Mononuclear cell (primary cell): Measurements from ENCODE around the gene SENP2. TPM values are rescaled to one million over a fixed set of nuclear protein-coding genes. Genes with fewer than 3 reads are reported as not detected.
"Not testable (repeated sequence)": the region's sequence is repeated elsewhere in the genome, so short reads cannot be mapped to it uniquely, and the experiment has no call there.

Experiments
- H3K27me3 ChIP-seq: 2 replicates; pipeline ENCODE4 v1.6.0; 2011; ENCODE audit warnings: low read length, control low read depth; ENCODE audit not compliant: insufficient read depth
- H3K4me1 ChIP-seq: 2 replicates; pipeline ENCODE4 v1.5.1; 2011; ENCODE audit warnings: mild to moderate bottlenecking, low read length, control low read depth; ENCODE audit not compliant: insufficient read depth
- H3K4me3 ChIP-seq: 2 replicates; pipeline ENCODE4 v1.5.1; 2011; ENCODE audit warnings: mild to moderate bottlenecking, low read length, moderate library complexity
- H3K9me3 ChIP-seq: 2 replicates; pipeline ENCODE4 v1.5.1; 2011; ENCODE audit warnings: low read depth, mild to moderate bottlenecking, control low read depth, low read length
- total RNA-seq: library from RNA; depleted of rRNA; stranded (reverse); fragments of >200 nt; gene quantifications from one replicate; pipeline ENCODE4 v1.2.3, GENCODE V29; 2012

The SENP2 gene
- total RNA-seq, 1 donor: 48.4 TPM

DNA sequence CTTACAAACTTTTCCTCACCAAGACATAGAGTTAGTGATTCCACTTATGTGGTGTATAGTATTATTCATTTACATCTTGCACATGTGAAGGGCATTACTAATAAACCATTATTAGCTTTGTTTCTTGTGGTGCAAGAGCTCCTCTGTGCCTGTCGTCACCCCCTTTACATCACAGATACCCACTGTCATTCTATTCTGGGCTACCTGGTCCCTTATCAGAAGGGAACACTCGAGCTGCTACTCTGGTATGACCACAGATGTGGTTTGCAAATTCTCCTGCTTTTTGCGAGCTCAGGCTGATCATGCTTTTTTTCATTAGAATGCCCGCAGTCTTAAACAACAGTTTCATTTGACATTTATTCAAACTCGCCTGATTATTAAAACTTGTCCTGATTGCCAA, 13.9 kb upstream of the SENP2 start:
- Histone ChIP-seq H3K27me3 (no peaks in the 10 kb centered on the region), H3K4me3 (no peak overlapping the region), H3K9me3 (peaks cover 6% of the 10 kb centered on the region), H3K4me1 (no peaks in the 10 kb centered on the region)

DNA sequence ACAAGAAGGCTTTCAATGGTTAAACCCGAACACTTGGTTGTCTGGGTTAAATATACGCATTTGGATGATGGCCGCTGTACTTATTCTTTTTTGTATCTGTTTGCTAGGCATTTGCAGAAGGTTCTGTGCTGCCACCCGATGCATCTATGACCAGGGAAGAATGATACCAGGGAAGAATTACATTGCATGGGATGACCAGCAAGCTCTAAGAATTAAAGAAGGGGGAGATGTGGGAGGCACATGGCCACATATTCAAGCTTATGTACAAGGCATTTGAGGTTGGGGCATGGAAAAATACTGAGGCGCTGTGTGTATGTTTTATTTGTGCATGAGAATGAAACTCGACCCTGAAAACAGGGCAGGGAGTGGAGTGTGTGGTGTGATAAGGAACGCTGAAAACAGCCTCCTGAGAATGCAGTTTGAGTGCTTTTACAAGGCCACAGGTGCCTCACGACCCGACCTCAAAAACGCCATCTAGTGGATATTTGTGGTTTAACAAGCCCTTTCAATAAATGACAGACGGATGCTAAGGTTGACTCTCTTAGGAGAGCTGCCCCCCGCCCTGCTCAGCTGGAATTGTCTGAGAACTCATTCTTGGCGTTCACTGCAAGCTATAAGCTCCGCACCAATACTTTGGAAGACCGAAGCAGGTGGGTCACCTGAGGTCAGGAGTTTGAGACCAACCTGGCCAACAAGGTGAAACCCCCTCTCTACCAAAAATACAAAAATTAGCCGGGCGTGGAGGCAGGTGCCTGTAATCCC, 10.8 kb upstream of the SENP2 start:
- not testable (repeated sequence) for H3K27me3 ChIP-seq, H3K9me3 ChIP-seq, H3K4me3 ChIP-seq, H3K4me1 ChIP-seq

DNA sequence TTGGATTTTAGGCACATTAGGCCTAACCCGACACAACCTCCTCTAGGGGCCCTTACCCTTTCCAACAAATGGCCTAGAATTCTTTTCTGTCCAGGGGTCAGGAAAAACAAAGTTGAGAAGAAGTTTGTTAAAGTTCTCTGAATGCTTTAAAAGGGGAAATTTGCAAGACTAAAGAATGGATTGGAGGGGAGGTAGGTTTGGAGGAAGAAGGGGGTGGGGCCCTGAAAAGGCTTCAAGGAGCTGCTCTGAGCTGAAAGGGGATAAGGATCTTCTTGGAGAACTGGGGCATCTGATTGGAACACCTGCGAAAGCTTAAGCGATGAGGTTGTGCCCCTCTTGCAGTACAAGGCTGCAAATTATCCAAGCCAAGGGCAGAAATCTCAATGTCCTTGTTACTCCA, 3.9 kb upstream of the SENP2 start:
- Histone ChIP-seq H3K9me3 (no peaks in the 10 kb centered on the region), H3K4me1 (peaks cover 23% of the 10 kb centered on the region), H3K4me3 (no peak overlapping the region), H3K27me3 (no peaks in the 10 kb centered on the region)

DNA sequence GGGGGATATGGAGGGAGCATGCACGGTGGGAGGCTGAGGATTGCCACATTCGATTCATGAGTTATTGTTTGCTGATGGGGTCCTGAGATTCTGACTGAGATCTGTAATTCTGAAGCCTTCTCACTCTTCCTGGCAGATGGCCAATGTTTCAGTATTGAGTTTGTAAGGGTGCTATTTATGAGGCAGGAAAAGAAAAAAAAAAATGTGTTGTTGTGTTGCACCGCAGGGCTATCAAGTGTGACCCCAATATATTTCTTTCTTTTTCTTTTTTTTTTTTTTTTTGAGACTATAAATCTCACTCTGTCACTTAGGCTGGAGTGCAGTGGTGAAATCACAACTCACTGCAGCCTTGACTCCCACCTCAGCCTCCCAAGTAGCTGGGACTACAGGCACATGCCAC, 3.2 kb upstream of the SENP2 start:
- Histone ChIP-seq H3K4me1 (peaks cover 30% of the 10 kb centered on the region), H3K9me3 (no peaks in the 10 kb centered on the region), H3K4me3 (no peak overlapping the region), H3K27me3 (no peaks in the 10 kb centered on the region)

DNA sequence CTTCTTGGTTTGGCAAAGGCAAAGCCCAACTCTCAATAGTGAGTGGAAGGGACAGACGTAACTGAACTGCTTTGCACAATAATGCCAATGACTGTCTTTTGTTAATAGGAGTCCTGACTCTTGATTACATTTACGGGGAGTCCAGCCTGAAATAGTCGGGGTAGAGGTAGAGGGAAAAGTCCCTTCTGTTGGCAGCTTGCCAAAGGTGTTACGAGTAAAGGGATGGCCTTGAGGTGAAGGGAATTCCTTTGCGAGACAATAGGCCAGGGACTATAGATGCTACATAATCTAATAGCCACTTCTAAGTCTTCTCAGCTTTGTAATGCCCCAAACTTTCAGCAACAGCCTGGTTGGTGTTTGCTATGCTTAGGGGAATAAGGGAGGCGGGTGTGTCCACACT, 2.2 kb upstream of the SENP2 start:
- no peaks in the 10 kb centered on the region for H3K27me3 ChIP-seq
- H3K4me3 ChIP-seq: no peak overlapping the region
- H3K9me3 ChIP-seq: no peaks in the 10 kb centered on the region
- peaks cover 39% of the 10 kb centered on the region for H3K4me1 ChIP-seq

DNA sequence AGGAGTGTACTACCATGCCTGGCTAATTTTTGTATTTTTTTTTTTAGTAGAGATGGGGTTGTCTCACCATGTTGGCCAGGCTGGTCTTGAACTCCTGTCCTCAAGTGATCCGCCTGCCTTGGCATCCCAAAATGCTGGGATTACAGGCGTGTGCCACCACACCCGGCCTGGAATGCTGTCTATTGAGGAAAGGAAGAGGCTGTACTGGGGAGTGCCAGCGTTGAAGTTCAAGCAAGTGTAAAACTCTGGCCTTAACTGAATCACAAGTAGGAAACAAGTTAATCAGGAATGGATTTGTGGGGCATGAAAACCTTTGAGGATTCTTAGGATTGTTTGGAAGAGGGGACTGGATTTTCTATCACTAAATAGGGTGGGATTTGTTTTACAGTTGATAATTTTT, 1.4 kb upstream of the SENP2 start:
- Histone ChIP-seq H3K27me3 (no peaks in the 10 kb centered on the region), H3K9me3 (no peaks in the 10 kb centered on the region)

DNA sequence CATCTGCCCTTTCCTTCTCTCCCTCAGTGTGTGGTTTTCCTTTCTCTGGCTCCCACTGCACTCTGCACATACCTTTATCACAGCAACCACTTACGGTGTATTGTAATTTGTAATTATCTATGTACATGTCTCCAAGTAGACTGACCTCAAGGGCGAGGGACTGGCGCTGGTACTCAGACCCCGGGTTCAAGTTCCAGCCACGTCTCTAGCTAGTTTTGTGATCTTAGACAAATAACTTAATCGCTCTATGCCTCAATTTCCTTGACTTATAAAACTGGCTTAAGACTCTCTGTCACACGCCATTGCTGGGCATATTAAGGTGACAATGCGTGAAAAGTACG, 607 bp upstream of the SENP2 start:
- no peaks in the 10 kb centered on the region for H3K27me3 ChIP-seq
- peaks cover 39% of the 10 kb centered on the region for H3K4me1 ChIP-seq
- H3K9me3 ChIP-seq: no peaks in the 10 kb centered on the region
- H3K4me3 ChIP-seq: peak overlapping the region; percentile 89

More for the DNA sequence above, 1.4 kb upstream of the SENP2 start:
- no peak overlapping the region for H3K4me3 ChIP-seq
- peaks cover 39% of the 10 kb centered on the region for H3K4me1 ChIP-seq

DNA sequence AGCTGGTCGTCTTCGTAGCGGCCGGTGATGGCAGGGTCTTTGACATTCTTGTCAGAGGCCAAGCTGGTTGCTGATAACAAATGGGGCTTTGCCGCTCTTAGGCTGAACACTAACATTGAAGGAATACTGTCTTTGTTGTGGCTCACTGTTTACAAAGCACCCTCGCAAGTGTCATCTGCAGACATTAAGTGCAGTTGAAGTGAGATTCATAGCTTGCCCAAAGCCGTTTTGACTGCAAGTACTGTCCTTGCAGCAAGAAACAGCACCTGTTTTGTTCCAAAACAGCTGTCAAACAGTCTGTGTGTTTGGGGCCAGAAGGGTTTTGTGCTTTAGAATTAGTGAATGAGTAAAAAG, 568 bp downstream of the SENP2 start:
- Histone ChIP-seq H3K27me3 (no peaks in the 10 kb centered on the region), H3K4me1 (peaks cover 39% of the 10 kb centered on the region), H3K9me3 (no peaks in the 10 kb centered on the region), H3K4me3 (peak overlapping the region; percentile 89)

DNA sequence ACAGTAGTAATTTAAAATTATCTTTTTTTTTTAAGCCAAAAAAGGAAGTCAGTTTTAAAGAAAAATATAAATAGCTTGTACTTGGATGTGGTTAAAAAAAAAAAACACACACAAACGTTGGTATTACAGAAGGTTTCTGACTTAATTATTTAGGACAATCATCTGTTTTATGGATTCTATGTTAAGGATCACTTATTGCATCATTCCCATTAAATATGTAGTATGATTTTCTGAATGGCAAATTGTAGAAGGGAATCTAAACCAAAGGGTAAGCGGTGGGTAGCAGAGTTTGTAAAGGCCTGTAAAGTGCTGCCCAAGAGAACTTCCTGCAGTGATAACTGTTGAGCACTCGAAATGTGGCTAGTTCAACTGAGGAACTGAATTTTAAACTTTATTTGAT, 8.0 kb downstream of the SENP2 start:
- H3K9me3 ChIP-seq: no peaks in the 10 kb centered on the region
- peaks cover 32% of the 10 kb centered on the region for H3K4me1 ChIP-seq
- H3K4me3 ChIP-seq: no peak overlapping the region
- no peaks in the 10 kb centered on the region for H3K27me3 ChIP-seq

DNA sequence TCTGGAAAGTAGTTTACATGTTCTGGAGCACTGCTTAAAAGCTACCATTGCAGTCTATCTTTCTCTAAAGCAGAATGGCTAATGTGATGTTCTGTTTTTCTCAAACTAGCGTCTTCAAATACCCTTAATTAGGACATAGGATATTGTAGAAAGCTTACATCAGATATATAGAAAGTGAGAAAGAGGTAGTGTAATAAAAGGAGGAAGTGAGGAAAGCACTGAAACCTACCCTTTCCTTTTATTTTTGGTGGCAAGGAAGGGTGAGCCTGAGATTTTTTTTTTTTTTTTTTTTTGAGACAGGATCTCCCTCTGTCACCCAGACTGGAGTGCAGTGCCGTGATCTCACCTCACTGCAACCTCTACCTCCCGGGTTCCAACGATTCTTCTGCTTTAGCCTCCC, 9.4 kb downstream of the SENP2 start:
- Histone ChIP-seq H3K4me3 (no peak overlapping the region), H3K9me3 (no peaks in the 10 kb centered on the region), H3K27me3 (no peaks in the 10 kb centered on the region), H3K4me1 (peaks cover 32% of the 10 kb centered on the region)

DNA sequence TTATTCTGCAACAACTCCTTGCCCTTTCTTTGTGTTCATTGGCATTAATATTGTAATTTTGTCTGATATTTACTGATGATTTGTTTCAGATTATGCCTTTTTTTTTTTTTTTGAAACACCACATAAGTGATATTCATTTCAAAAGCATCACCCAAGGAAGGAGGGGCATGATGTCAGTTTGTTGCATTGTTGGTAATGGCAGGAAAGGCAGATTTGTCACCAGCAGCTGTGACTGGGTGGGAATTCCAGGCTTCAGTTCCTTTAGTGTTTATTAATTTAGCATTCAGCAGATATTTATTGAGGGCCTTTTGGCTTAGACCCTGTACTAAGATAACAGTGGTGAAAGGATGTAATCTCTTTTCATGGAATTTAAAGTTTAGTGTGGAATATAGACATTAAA, 19.5 kb downstream of the SENP2 start:
- H3K4me1 ChIP-seq: no peaks in the 10 kb centered on the region
- no peak overlapping the region for H3K4me3 ChIP-seq
- H3K27me3 ChIP-seq: no peaks in the 10 kb centered on the region

DNA sequence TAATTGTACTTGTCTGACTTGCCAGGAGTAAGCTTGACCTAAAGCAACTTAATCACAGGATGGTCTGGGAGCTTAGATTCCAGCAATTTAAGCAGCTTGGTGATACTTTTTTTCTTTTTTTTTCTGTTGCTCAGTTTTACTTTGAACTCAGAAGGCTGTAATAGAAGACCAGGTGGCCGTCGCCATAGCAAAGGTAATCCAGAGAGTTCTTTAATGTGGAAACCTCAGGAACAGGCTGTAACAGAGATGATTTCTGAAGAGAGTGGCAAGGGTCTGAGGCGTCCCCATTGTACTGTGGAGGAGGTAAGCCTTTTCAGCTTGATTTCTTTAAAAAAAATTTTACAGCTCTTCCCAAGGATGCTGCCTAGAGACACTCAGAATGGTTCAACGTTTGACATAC, 20.1 kb downstream of the SENP2 start:
- H3K4me3 ChIP-seq: no peak overlapping the region

More for the DNA sequence above, 19.5 kb downstream of the SENP2 start:
- no peaks in the 10 kb centered on the region for H3K9me3 ChIP-seq

DNA sequence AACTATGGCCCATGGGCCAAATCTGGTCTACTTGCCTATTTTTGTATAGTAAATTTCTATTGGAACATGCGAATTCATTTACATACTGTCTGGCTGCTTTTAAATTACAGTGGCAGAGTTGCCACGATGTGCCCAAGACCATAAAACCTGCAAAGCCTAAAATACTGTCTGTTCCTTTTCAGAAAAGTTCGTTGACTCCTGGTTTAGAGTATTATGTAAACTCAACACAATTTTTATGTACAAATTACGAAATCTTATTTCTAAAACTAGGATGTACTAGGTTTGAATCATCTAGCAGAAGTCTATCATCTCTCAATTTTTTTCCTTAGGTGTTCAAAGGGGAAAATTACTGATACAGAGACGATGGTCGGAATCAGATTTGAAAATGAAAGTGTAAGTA, 26.9 kb downstream of the SENP2 start:
- H3K4me3 ChIP-seq: no peak overlapping the region
- H3K27me3 ChIP-seq: no peaks in the 10 kb centered on the region
- H3K9me3 ChIP-seq: no peaks in the 10 kb centered on the region
- H3K4me1 ChIP-seq: no peaks in the 10 kb centered on the region

More for the DNA sequence above, 20.1 kb downstream of the SENP2 start:
- Histone ChIP-seq H3K9me3 (no peaks in the 10 kb centered on the region), H3K27me3 (no peaks in the 10 kb centered on the region), H3K4me1 (no peaks in the 10 kb centered on the region)

DNA sequence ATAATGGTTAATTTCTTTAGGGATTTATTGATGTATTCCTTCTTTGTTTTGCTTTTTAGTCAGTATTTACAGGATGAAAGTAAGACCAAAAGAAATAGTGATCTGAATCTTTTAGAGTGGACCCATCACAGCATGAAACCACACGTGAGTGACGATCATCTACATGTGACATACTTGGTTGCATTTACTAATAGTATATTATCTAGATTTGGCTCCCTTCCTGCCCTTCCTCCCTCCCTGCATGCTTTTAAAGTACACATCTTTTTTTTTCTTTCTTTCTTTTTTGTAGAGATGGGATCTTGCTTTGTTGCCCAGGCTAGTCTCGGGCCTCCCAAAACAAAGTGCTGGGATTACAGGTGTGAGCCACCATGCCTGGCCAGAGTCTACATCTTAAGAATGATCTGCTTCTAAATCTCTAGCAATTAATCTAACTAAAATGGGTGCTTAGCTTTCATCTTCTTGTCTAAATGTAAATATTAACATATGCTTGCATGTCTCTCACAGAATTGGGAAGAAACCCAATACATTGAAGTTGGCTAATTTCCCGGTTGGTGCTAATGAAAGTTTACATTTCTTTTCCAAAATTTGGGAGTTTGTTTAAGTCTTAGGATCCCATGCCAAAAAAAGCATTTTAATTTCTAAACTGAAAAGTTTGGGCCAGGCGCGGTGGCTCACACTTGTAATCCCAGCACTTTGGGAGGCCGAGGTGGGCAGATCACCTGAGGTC, 38.0 kb downstream of the SENP2 start:
- Histone ChIP-seq H3K4me1 (no peaks in the 10 kb centered on the region), H3K9me3 (no peaks in the 10 kb centered on the region), H3K4me3 (no peak overlapping the region), H3K27me3 (no peaks in the 10 kb centered on the region)

DNA sequence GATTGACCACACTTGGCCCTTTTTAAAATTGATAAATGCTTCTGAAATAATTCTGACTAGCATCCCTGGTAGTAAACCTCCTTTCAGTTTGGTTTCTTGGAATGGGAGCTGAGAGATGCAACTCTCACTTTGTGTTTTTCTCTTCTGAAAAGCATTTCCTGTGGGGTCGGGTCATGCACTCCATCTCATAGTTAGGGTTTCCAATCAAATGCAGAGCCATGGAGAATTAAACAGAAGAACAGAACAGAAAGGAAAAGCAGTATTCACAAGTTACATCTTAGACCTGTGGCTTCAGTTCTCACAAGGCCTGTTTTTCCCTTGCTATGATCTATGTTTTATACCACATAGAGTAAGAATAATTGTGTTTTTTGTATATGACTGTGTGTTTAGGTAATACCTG, 39.7 kb downstream of the SENP2 start:
- no peak overlapping the region for H3K4me3 ChIP-seq
- no peaks in the 10 kb centered on the region for H3K27me3 ChIP-seq
- H3K9me3 ChIP-seq: no peaks in the 10 kb centered on the region
- peaks cover 8% of the 10 kb centered on the region for H3K4me1 ChIP-seq
